Measurements from ENCODE around the gene ATP2B2.

- TF ChIP-seq PBX3 (IDR thresholded peaks at IDR 0.05; ENCODE audit: insufficient replicate concordance, low read depth, low read length) = no peak
- no peak for TF ChIP-seq CHD1 (IDR thresholded peaks at IDR 0.05; ENCODE audit: low read depth, low read length)
- TF ChIP-seq SREBF2 (IDR thresholded peaks at IDR 0.05; ENCODE audit: low read length) = no peak
- TF ChIP-seq CREM (IDR thresholded peaks at IDR 0.05; ENCODE audit: low read depth) = no peak
- TF ChIP-seq RCOR1 (conservative IDR thresholded peaks at IDR 0.05; ENCODE audit: low read depth, low read length) = no peak
- no peak for TF ChIP-seq CTCF (IDR thresholded peaks at IDR 0.05 in 2 of 3, conservative IDR thresholded peaks at IDR 0.05 in 1 of 3; ENCODE audit: control insufficient read depth in 2 of 3, extremely low read depth in 1 of 3, insufficient read depth in 1 of 3, low read depth in 3 of 3, low read length in 3 of 3)
- TF ChIP-seq POLR2A (IDR thresholded peaks at IDR 0.05; ENCODE audit: low read depth, low read length) = no peak
- no peak for TF ChIP-seq POLR2AphosphoS5 (IDR thresholded peaks at IDR 0.05; ENCODE audit: low read length)
- no peak for TF ChIP-seq BRCA1 (IDR thresholded peaks at IDR 0.05; ENCODE audit: low read depth, low read length)
- no peak for TF ChIP-seq KDM1A (IDR thresholded peaks at IDR 0.05; ENCODE audit: borderline replicate concordance)
Measured at GRCh38 chr3:10340046-10340445, 165.3 kb downstream of the ATP2B2 start.
